ENCODE measurements around the gene NR4A1.

Gene NR4A1

DNA sequence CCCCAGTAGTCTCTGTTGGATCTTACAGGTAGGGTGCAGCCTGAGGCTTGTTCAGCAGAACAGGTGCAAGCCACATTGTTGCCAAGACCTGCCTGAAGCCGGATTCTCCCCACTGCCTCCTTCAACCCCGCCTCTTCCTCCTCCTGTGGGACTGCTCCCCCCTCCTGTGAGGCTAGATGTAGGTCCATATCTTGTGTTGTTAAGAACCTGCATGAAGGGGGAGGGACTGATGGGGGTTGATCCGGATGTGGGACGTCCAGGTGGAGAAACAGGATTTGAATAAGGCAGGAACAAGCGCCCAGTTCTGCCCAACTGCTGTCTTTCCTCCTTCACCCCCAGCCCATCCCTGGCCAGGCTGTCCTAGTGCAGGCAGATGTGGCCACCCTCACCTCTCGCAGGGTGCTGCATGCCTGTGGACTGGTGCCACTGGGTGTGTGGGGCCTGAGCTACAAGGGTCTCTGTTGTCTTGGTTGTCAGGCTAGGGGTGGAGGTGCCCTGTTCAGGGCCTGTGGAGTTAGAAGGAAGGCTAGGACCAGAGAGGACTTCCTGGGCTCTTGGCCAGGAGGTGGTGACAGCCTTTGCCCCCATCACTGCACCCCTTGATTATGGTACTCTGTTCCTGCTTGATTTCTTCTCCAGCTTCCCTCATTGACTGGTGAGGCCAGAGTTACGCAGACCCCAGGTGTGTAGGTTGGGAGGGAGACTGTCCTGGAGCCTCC is 1.4 kb downstream of the NR4A1 start:
- TF ChIP-seq, protein P1, sequence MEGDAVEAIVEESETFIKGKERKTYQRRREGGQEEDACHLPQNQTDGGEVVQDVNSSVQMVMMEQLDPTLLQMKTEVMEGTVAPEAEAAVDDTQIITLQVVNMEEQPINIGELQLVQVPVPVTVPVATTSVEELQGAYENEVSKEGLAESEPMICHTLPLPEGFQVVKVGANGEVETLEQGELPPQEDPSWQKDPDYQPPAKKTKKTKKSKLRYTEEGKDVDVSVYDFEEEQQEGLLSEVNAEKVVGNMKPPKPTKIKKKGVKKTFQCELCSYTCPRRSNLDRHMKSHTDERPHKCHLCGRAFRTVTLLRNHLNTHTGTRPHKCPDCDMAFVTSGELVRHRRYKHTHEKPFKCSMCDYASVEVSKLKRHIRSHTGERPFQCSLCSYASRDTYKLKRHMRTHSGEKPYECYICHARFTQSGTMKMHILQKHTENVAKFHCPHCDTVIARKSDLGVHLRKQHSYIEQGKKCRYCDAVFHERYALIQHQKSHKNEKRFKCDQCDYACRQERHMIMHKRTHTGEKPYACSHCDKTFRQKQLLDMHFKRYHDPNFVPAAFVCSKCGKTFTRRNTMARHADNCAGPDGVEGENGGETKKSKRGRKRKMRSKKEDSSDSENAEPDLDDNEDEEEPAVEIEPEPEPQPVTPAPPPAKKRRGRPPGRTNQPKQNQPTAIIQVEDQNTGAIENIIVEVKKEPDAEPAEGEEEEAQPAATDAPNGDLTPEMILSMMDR (IDR thresholded peaks at IDR 0.05) = no peak
- H3K4me3 ChIP-seq (ENCODE audit: low read depth in 1 of 2, low read length in 1 of 2) = no peak overlapping the region
- peaks cover 10 to 19% of the 10 kb centered on the region in 2 experiments for H3K4me1 ChIP-seq (ENCODE audit: control insufficient read depth in 1 of 2, insufficient read depth in 1 of 2, low read depth in 1 of 2, low read length in 1 of 2)
- no peak overlapping the region for H3K27ac ChIP-seq
- no peaks in the 10 kb centered on the region for H3K36me3 ChIP-seq
- peaks cover 62% of the 10 kb centered on the region for H3K27me3 ChIP-seq
- no peaks in the 10 kb centered on the region for H3K9me3 ChIP-seq

DNA sequence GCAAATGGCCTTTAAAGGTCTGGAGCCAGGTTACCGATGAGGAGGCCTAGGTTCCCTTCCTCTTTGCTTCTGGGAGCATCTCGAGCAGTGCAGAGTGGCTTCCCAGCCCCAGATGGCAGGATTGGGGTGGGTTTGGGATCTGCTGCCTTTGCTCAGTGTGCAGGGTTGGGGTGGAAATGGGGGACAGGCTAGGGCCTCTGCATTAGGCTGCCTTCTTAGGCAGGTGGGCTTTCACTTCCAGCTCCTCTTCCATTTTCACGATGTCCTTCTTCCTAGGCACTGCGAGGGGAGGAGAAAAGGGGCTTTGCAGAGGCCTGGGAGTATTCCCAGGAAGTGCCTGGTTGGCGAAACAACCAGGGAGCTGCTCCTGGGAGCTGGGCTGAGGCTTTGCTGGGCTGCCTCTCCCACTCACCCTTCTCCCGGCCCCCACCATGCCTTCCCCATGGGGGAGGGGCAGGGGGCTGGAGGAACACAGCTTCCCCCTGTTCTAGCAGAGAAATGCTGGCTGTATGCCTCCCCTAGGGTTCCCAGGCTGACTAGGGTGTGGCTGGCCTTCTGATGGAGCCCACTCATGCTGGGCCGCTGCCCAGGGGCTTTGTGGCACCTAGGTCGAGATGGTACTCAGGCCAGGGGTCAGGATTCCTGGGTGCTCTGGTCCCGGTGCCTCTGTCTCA is 2.4 kb downstream of the NR4A1 start:
- H3K27ac ChIP-seq = no peak overlapping the region
- H3K36me3 ChIP-seq = no peaks in the 10 kb centered on the region
- no peak overlapping the region for H3K4me3 ChIP-seq (ENCODE audit: low read depth in 1 of 2, low read length in 1 of 2)
- no peaks in the 10 kb centered on the region for H3K9me3 ChIP-seq
- TF ChIP-seq, protein P1 (IDR thresholded peaks at IDR 0.05) = no peak
- H3K27me3 ChIP-seq = peaks cover 57% of the 10 kb centered on the region
- peaks cover 10 to 19% of the 10 kb centered on the region in 2 experiments for H3K4me1 ChIP-seq (ENCODE audit: control insufficient read depth in 1 of 2, insufficient read depth in 1 of 2, low read depth in 1 of 2, low read length in 1 of 2)

DNA sequence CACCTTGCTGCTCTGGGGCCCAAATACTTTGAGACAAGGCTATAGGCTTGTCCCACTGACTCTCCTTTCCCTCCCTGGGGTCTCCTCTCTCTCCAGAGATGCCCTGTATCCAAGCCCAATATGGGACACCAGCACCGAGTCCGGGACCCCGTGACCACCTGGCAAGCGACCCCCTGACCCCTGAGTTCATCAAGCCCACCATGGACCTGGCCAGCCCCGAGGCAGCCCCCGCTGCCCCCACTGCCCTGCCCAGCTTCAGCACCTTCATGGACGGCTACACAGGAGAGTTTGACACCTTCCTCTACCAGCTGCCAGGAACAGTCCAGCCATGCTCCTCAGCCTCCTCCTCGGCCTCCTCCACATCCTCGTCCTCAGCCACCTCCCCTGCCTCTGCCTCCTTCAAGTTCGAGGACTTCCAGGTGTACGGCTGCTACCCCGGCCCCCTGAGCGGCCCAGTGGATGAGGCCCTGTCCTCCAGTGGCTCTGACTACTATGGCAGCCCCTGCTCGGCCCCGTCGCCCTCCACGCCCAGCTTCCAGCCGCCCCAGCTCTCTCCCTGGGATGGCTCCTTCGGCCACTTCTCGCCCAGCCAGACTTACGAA is 3.1 kb downstream of the NR4A1 start:
- Histone ChIP-seq H3K9me3 (no peaks in the 10 kb centered on the region), H3K4me1 (ENCODE audit: control insufficient read depth in 1 of 2, insufficient read depth in 1 of 2, low read depth in 1 of 2, low read length in 1 of 2) (peaks cover 10 to 19% of the 10 kb centered on the region in 2 experiments), H3K36me3 (no peaks in the 10 kb centered on the region), H3K4me3 (ENCODE audit: low read depth in 1 of 2, low read length in 1 of 2) (no peak overlapping the region), H3K27ac (no peak overlapping the region), H3K27me3 (peaks cover 50% of the 10 kb centered on the region)
- TF ChIP-seq, protein P1 (IDR thresholded peaks at IDR 0.05) = no peak

DNA sequence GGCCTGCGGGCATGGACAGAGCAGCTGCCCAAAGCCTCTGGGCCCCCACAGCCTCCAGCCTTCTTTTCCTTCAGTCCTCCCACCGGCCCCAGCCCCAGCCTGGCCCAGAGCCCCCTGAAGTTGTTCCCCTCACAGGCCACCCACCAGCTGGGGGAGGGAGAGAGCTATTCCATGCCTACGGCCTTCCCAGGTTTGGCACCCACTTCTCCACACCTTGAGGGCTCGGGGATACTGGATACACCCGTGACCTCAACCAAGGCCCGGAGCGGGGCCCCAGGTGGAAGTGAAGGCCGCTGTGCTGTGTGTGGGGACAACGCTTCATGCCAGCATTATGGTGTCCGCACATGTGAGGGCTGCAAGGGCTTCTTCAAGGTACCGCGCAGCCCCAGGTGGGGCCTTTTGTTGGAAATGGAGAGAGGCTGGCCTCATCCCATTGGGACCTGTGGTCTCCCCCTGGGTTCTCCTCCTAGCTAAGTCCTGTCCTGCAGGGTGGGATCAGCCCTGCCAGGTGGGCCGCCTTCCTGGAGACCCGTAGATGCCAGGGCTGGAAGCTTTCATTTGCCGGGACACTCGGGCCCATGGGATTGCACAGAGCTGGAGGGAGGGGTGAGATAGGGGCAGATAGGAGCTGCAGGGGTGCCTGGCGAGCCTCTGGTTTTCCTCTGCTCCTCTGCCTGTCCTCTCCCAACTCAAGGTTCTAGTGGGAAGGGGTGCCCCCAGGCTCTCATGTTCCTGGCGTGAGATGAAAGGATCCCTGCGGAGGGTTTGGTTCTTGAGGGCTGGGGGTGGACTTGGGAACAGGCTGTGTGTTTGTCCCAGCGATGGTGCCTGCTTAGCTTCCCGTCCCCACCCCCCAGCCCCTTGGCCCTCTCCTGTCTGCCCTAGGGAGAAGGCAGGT is 3.8 kb downstream of the NR4A1 start:
- Histone ChIP-seq H3K9me3 (no peaks in the 10 kb centered on the region), H3K27me3 (peaks cover 43% of the 10 kb centered on the region), H3K4me3 (ENCODE audit: low read depth in 1 of 2, low read length in 1 of 2) (no peak overlapping the region), H3K27ac (no peak overlapping the region), H3K4me1 (ENCODE audit: control insufficient read depth in 1 of 2, insufficient read depth in 1 of 2, low read depth in 1 of 2, low read length in 1 of 2) (peaks cover 8 to 18% of the 10 kb centered on the region in 2 experiments), H3K36me3 (no peaks in the 10 kb centered on the region)
- TF ChIP-seq, protein P1 (IDR thresholded peaks at IDR 0.05) = no peak

Measured in neutrophil (primary cell).